Measurements from ENCODE around the gene STAP2.

The STAP2 gene

GRCh38 chr19:4284176-4284958 is 54.3 kb downstream of the STAP2 start:
- Histone ChIP-seq H3K27me3 (ENCODE audit: insufficient read depth, poor library complexity, severe bottlenecking) (peaks cover 16% of the 10 kb centered on the region), H3K4me3 (replicated peaks; ENCODE audit: insufficient read depth, low read length) (no peak overlapping the region), H3K27ac (replicated peaks) (no peak overlapping the region)
- no peak for DNase-seq (ENCODE audit: low read depth in 1 of 2, low spot score in 1 of 2)
- TF ChIP-seq GABPA (IDR thresholded peaks at IDR 0.05; ENCODE audit: low read depth) (no peak), SPI1 (IDR thresholded peaks at IDR 0.05; ENCODE audit: borderline replicate concordance, low read depth) (no peak), POLR2AphosphoS5 (IDR thresholded peaks at IDR 0.05; ENCODE audit: low read depth) (no peak), CTCF (IDR thresholded peaks at IDR 0.05; ENCODE audit: insufficient read depth, low read length) (no peak), REST (IDR thresholded peaks at IDR 0.05; ENCODE audit: insufficient replicate concordance, low read depth) (no peak)

GRCh38 chr19:4279530-4280422 is 58.9 kb downstream of the STAP2 start:
- H3K27ac ChIP-seq (replicated peaks) = no peak overlapping the region
- H3K27me3 ChIP-seq (ENCODE audit: insufficient read depth, poor library complexity, severe bottlenecking) = peaks cover 28% of the 10 kb centered on the region
- DNase-seq (ENCODE audit: low read depth in 1 of 2, low spot score in 1 of 2) = no peak
- no peak overlapping the region for H3K4me3 ChIP-seq (replicated peaks; ENCODE audit: insufficient read depth, low read length)
- TF ChIP-seq SPI1 (IDR thresholded peaks at IDR 0.05; ENCODE audit: borderline replicate concordance, low read depth) = no peak
- TF ChIP-seq REST (IDR thresholded peaks at IDR 0.05; ENCODE audit: insufficient replicate concordance, low read depth) = no peak
- no peak for TF ChIP-seq CTCF (IDR thresholded peaks at IDR 0.05; ENCODE audit: insufficient read depth, low read length)
- TF ChIP-seq POLR2AphosphoS5 (IDR thresholded peaks at IDR 0.05; ENCODE audit: low read depth) = no peak
- no peak for TF ChIP-seq GABPA (IDR thresholded peaks at IDR 0.05; ENCODE audit: low read depth)

- no peak overlapping the region for H3K4me3 ChIP-seq (replicated peaks; ENCODE audit: insufficient read depth, low read length)
- TF ChIP-seq SPI1 (IDR thresholded peaks at IDR 0.05; ENCODE audit: borderline replicate concordance, low read depth) (no peak), CTCF (IDR thresholded peaks at IDR 0.05; ENCODE audit: insufficient read depth, low read length) (no peak), POLR2AphosphoS5 (IDR thresholded peaks at IDR 0.05; ENCODE audit: low read depth) (no peak), REST (IDR thresholded peaks at IDR 0.05; ENCODE audit: insufficient replicate concordance, low read depth) (no peak), GABPA (IDR thresholded peaks at IDR 0.05; ENCODE audit: low read depth) (no peak)
- no peak overlapping the region for H3K27ac ChIP-seq (replicated peaks)
- peaks cover 28% of the 10 kb centered on the region for H3K27me3 ChIP-seq (ENCODE audit: insufficient read depth, poor library complexity, severe bottlenecking)
- DNase-seq (ENCODE audit: low read depth in 1 of 2, low spot score in 1 of 2) = no peak
Measured at GRCh38 chr19:4279267-4279529, 59.4 kb downstream of the STAP2 start.

Data from HL-60 (cell line).